Peyer's patch (tissue), 4 donors: ENCODE results near the gene CNTN5. TPM values are rescaled to one million over a fixed set of nuclear protein-coding genes. Genes with fewer than 3 reads are reported as not detected.

Experiments used
- DNase-seq, 3 donors: peaks; one replicate each; pipeline ENCODE4 v3.0.0-alpha.2; 2017 to 2019
- H3K27ac ChIP-seq, 4 donors: fragments of 200-600 bp; sonication (generic); one replicate each; pipeline ENCODE4 v1.5.1; 2016 to 2019
- H3K27me3 ChIP-seq, 2 donors: fragments of 200-600 bp; sonication (generic); one replicate each; pipeline ENCODE4 v1.5.1; 2019
- H3K36me3 ChIP-seq, 3 donors: fragments of 200-600 bp; sonication (generic); one replicate each; pipeline ENCODE4 v1.5.1; 2016 to 2019
- H3K4me1 ChIP-seq, 4 donors: fragments of 200-600 bp; sonication (generic); one replicate each; pipeline ENCODE4 v1.5.1; 2016 to 2019
- H3K4me3 ChIP-seq, 4 donors: fragments of 200-600 bp; sonication (generic); 1 replicate in 3 of 4; 2 replicates in 1 of 4; pipeline ENCODE4 v1.5.1; 2016 to 2019; ENCODE audit warnings: mild to moderate bottlenecking in 1 of 4
- H3K9me3 ChIP-seq, 4 donors: fragments of 200-600 bp; sonication (generic); one replicate each; pipeline ENCODE4 v1.5.1; 2016 to 2019; ENCODE audit warnings: mild to moderate bottlenecking in 1 of 4
- CTCF ChIP-seq, 6 experiments: fragments of 450-650 bp in 4 of 6; fragments of 200-600 bp in 2 of 6; sonication (generic) in 1 of 6; IDR thresholded peaks; one replicate each; pipeline ENCODE4 v1.5.1; 2017 to 2019; ENCODE audit warnings: antibody characterized with exemption in 6 of 6, mild to moderate bottlenecking in 3 of 6, moderate library complexity in 1 of 6
- POLR2A ChIP-seq, 2 donors: fragments of 450-650 bp; IDR thresholded peaks; one replicate each; pipeline ENCODE4 v1.5.1; 2017; ENCODE audit warnings: antibody characterized with exemption in 2 of 2, mild to moderate bottlenecking in 2 of 2, moderate library complexity in 2 of 2
- total RNA-seq, 4 donors: library from RNA; depleted of rRNA; stranded (reverse); fragments of >200 nt; gene quantifications; one replicate each; pipeline ENCODE4 v1.1.0, GENCODE V29; 2016

The CNTN5 gene
- total RNA-seq, 4 donors from 2014 or later = not detected

DNA sequence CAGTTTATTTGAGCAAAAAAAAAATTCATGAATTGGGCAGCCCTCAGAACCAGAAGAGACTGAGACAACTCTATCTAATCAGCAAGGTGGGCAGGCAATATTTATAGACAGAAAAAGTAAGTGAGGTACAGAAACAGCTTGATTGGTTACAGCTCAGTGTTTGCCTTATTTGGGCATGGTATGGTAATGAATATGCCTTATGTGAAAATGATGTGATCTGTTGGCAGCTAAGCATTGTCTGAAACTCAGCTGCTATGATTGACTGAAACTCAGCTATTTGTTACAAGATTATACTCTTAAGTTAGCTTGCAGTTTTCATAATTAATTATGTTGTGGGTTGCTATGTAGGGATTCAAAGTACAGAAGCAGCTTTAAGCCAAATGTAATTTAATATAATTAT, 127.6 kb downstream of the CNTN5 start:
- TF ChIP-seq CTCF (IDR thresholded peaks at IDR 0.05) (no peak), POLR2A (IDR thresholded peaks at IDR 0.05) (no peak)
- H3K27ac ChIP-seq = no peak overlapping the region
- no peaks in the 10 kb centered on the region for H3K36me3 ChIP-seq
- no peaks in the 10 kb centered on the region for H3K27me3 ChIP-seq
- H3K4me3 ChIP-seq = no peak overlapping the region
- no peak for DNase-seq
- no peaks in the 10 kb centered on the region for H3K4me1 ChIP-seq
- H3K9me3 ChIP-seq = no peaks in the 10 kb centered on the region

- Histone ChIP-seq H3K4me3 (no peak overlapping the region), H3K27me3 (no peaks in the 10 kb centered on the region), H3K36me3 (no peaks in the 10 kb centered on the region), H3K27ac (no peak overlapping the region), H3K4me1 (no peaks in the 10 kb centered on the region), H3K9me3 (no peaks in the 10 kb centered on the region)
- no peak for DNase-seq
- TF ChIP-seq POLR2A (IDR thresholded peaks at IDR 0.05) (no peak), CTCF (IDR thresholded peaks at IDR 0.05) (no peak)
Observed at GRCh38 chr11:99154277-99154676, 133.5 kb downstream of the CNTN5 start.

DNA sequence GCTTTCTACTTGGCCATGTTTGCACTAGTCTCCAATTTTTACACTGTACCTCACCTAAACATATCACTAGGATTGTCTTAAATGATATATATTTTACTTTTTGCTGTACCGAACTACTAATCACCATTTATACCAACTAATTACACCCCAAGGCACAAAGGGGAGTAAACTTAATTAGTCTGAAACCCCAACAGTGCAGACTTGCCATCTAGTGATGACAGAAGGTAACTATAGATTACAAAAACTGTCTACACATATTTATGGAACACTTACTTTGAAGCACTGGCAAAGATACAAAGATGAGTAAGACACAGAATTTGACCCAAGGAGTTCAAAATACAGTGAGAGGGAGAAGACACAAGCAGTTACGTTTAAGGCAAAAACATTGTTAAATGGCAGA, 139.7 kb downstream of the CNTN5 start:
- H3K4me3 ChIP-seq = no peak overlapping the region
- no peaks in the 10 kb centered on the region for H3K27me3 ChIP-seq
- TF ChIP-seq CTCF (IDR thresholded peaks at IDR 0.05) = no peak
- TF ChIP-seq POLR2A (IDR thresholded peaks at IDR 0.05) = no peak
- no peak overlapping the region for H3K27ac ChIP-seq
- no peaks in the 10 kb centered on the region for H3K36me3 ChIP-seq
- no peaks in the 10 kb centered on the region for H3K4me1 ChIP-seq
- H3K9me3 ChIP-seq = no peaks in the 10 kb centered on the region
- no peak for DNase-seq

- no peaks in the 10 kb centered on the region for H3K9me3 ChIP-seq
- no peaks in the 10 kb centered on the region for H3K4me1 ChIP-seq
- no peaks in the 10 kb centered on the region for H3K27me3 ChIP-seq
- TF ChIP-seq CTCF (IDR thresholded peaks at IDR 0.05) (no peak), POLR2A (IDR thresholded peaks at IDR 0.05) (no peak)
- DNase-seq = no peak
- H3K36me3 ChIP-seq = no peaks in the 10 kb centered on the region
- H3K4me3 ChIP-seq = no peak overlapping the region
- no peak overlapping the region for H3K27ac ChIP-seq
Observed at GRCh38 chr11:99162819-99163218, 142.1 kb downstream of the CNTN5 start.

- H3K9me3 ChIP-seq = no peaks in the 10 kb centered on the region
- DNase-seq = no peak
- no peaks in the 10 kb centered on the region for H3K36me3 ChIP-seq
- TF ChIP-seq POLR2A (IDR thresholded peaks at IDR 0.05) (no peak), CTCF (IDR thresholded peaks at IDR 0.05) (no peak)
- no peaks in the 10 kb centered on the region for H3K4me1 ChIP-seq
- H3K4me3 ChIP-seq = no peak overlapping the region
- H3K27me3 ChIP-seq = no peaks in the 10 kb centered on the region
- H3K27ac ChIP-seq = no peak overlapping the region
Observed at GRCh38 chr11:99170591-99170990, 149.8 kb downstream of the CNTN5 start.

- Histone ChIP-seq H3K9me3 (no peaks in the 10 kb centered on the region), H3K4me1 (no peaks in the 10 kb centered on the region), H3K27me3 (no peaks in the 10 kb centered on the region), H3K4me3 (no peak overlapping the region), H3K36me3 (no peaks in the 10 kb centered on the region), H3K27ac (no peak overlapping the region)
- TF ChIP-seq CTCF (IDR thresholded peaks at IDR 0.05) (no peak), POLR2A (IDR thresholded peaks at IDR 0.05) (no peak)
- no peak for DNase-seq
Observed at GRCh38 chr11:99171330-99171729, 150.6 kb downstream of the CNTN5 start.
